IMR-90 (cell line): ENCODE data around the gene CFAP70. TPM values are rescaled to one million over a fixed set of nuclear protein-coding genes. Genes with fewer than 3 reads are reported as not detected.

Source experiments
- ATAC-seq: fragments of 200-7000 bp; cut with Tn5 transposase; 2 replicates; pipeline ENCODE4 v1.9.1; 2020; ENCODE audit warnings: low read depth, mild to moderate bottlenecking, moderate library complexity
- BruUV-seq: library from RNA; stranded (reverse); fragments of 400-500 nt; replicated peaks from 2 replicates; lab custom pipeline; 2021; lab: Mats Ljungman, UMichigan
- CTCF ChIA-PET: fragments of 300-600 bp; formaldehyde crosslinking; extraction: SDS; loops from one replicate; lab custom pipeline; 2021; ENCODE audit warnings: antibody characterized with exemption; lab: Yijun Ruan, JAX
- POLR2A ChIA-PET: fragments of 300-600 bp; sonication (Branson Sonifier 250); formaldehyde crosslinking; loops from one replicate; lab custom pipeline; 2022; ENCODE audit warnings: antibody characterized with exemption; ENCODE audit not compliant: unreplicated experiment; lab: Charles Lee
- DNase-seq: peaks from one replicate; pipeline ENCODE4 v3.0.0; 2013
- H2AFZ ChIP-seq: replicated peaks from 2 replicates; pipeline ENCODE3; 2013; ENCODE audit warnings: low read length, mild to moderate bottlenecking; ENCODE audit not compliant: poor library complexity
- H2AK5ac ChIP-seq: 2 replicates; pipeline ENCODE4 v1.6.1; 2013; ENCODE audit warnings: low read depth, low read length, inconsistent platforms
- H2AK9ac ChIP-seq: replicated peaks from 2 replicates; pipeline ENCODE3; 2013; ENCODE audit warnings: mild to moderate bottlenecking, low read depth, low read length, moderate library complexity; ENCODE audit not compliant: poor library complexity
- H2BK120ac ChIP-seq: 2 replicates; pipeline ENCODE4 v1.6.1; 2013; ENCODE audit warnings: low read depth, low read length, inconsistent platforms
- H2BK15ac ChIP-seq: 3 replicates; pipeline ENCODE4 v1.6.1; 2013; ENCODE audit warnings: low read depth, low read length, inconsistent platforms
- H2BK20ac ChIP-seq: 2 replicates; pipeline ENCODE4 v1.6.1; 2013; ENCODE audit warnings: low read depth, mild to moderate bottlenecking, inconsistent platforms, low read length, moderate library complexity
- H2BK5ac ChIP-seq: 2 replicates; pipeline ENCODE4 v1.6.1; 2013; ENCODE audit warnings: mild to moderate bottlenecking, low read depth, low read length, inconsistent platforms; ENCODE audit not compliant: poor library complexity, severe bottlenecking
- H3K14ac ChIP-seq: replicated peaks from 2 replicates; pipeline ENCODE4 v1.6.1; 2013; ENCODE audit warnings: low read depth, low read length, inconsistent platforms
- H3K18ac ChIP-seq: 2 replicates; pipeline ENCODE4 v1.6.1; 2013; ENCODE audit warnings: low read depth, low read length, control low read depth
- H3K23ac ChIP-seq: 2 replicates; pipeline ENCODE4 v1.6.1; 2013; ENCODE audit warnings: low read depth, low read length, inconsistent platforms
- H3K27ac ChIP-seq: 2 replicates; pipeline ENCODE4 v1.5.1; 2013; ENCODE audit warnings: mild to moderate bottlenecking, control low read depth, low read length; ENCODE audit not compliant: insufficient read depth
- H3K27me3 ChIP-seq: 2 replicates; pipeline ENCODE4 v1.6.1; 2013; ENCODE audit warnings: low read length; ENCODE audit not compliant: control insufficient read depth, insufficient read depth
- H3K36me3 ChIP-seq: 2 replicates; pipeline ENCODE4 v1.6.1; 2013; ENCODE audit warnings: low read length, mixed read lengths; ENCODE audit not compliant: control insufficient read depth, insufficient read depth
- H3K4ac ChIP-seq: 2 replicates; pipeline ENCODE4 v1.6.1; 2013; ENCODE audit warnings: low read depth, low read length, inconsistent platforms
- H3K4me1 ChIP-seq: 2 replicates; pipeline ENCODE4 v1.6.1; 2013; ENCODE audit warnings: low read length, mixed read lengths; ENCODE audit not compliant: control insufficient read depth, insufficient read depth
- H3K4me2 ChIP-seq: 2 replicates; pipeline ENCODE4 v1.6.1; 2013; ENCODE audit warnings: low read depth, mild to moderate bottlenecking, control low read depth, low read length, moderate library complexity
- H3K4me3 ChIP-seq: 2 replicates; pipeline ENCODE4 v1.5.1; 2013; ENCODE audit warnings: low read depth, mild to moderate bottlenecking, control low read depth, low read length, moderate library complexity; ENCODE audit not compliant: insufficient read depth
- H3K56ac ChIP-seq: 2 replicates; pipeline ENCODE4 v1.6.1; 2013; ENCODE audit warnings: low read length, inconsistent platforms; ENCODE audit not compliant: insufficient read depth; ENCODE audit errors: extremely low read depth
- H3K79me1 ChIP-seq, 2 experiments: 2 replicates each; pipeline ENCODE4 v1.6.1; 2013; ENCODE audit warnings: low read length in 2 of 2, inconsistent platforms in 1 of 2, low read depth in 1 of 2
- H3K9ac ChIP-seq: 2 replicates; pipeline ENCODE4 v1.6.1; 2013; ENCODE audit warnings: low read depth, low read length, control low read depth
- H3K9me1 ChIP-seq: 2 replicates; pipeline ENCODE4 v1.6.1; 2013; ENCODE audit warnings: low read length, inconsistent platforms; ENCODE audit not compliant: insufficient read depth
- H3K9me3 ChIP-seq: 2 replicates; pipeline ENCODE4 v1.6.1; 2013; ENCODE audit warnings: low read length; ENCODE audit not compliant: control insufficient read depth, insufficient read depth
- H4K20me1 ChIP-seq: 2 replicates; pipeline ENCODE4 v1.6.1; 2013; ENCODE audit warnings: low read length, inconsistent platforms; ENCODE audit not compliant: insufficient read depth
- H4K5ac ChIP-seq: 2 replicates; pipeline ENCODE4 v1.6.1; 2013; ENCODE audit warnings: mild to moderate bottlenecking, low read depth, low read length, control low read depth
- H4K8ac ChIP-seq, 2 experiments: 2 replicates each; pipeline ENCODE4 v1.6.1; 2013; ENCODE audit warnings: low read depth in 2 of 2, low read length in 2 of 2, control low read depth in 1 of 2, inconsistent platforms in 1 of 2
- H4K91ac ChIP-seq: 2 replicates; pipeline ENCODE4 v1.6.1; 2013; ENCODE audit warnings: low read depth, low read length, inconsistent platforms; ENCODE audit not compliant: insufficient read depth
- MXI1 ChIP-seq: IDR thresholded peaks from 2 replicates; pipeline ENCODE4 v1.6.1; 2012; ENCODE audit warnings: low read depth, mild to moderate bottlenecking, low read length, moderate library complexity, borderline replicate concordance
- POLR2A ChIP-seq: IDR thresholded peaks from 2 replicates; pipeline ENCODE4 v1.6.1; 2012; ENCODE audit warnings: mild to moderate bottlenecking, low read depth, low read length
- WGBS, 2 experiments: methylation state at CpG; one replicate each; pipeline versions ENCODE4 v1.1.5 to v1.1.7; 2013; ENCODE audit warnings: missing lambda C conversion rate in 2 of 2; ENCODE audit not compliant: insufficient read length in 1 of 2; ENCODE audit errors: extremely low coverage in 2 of 2; 5-methylcytosine and 5-hydroxymethylcytosine counted together
- dilution Hi-C: fragments of 300-500 bp; cut with HindIII; formaldehyde crosslinking; loops from one replicate; pipeline ENCODE4 v1.14.3; 2018; ENCODE audit warnings: low sequenced_read_pairs; ENCODE audit not compliant: unreplicated experiment
- in situ Hi-C: fragments of 300-500 bp; cut with MboI; formaldehyde crosslinking; loops from 3 replicates; pipeline ENCODE4 v1.14.3; 2019; ENCODE audit warnings: low sequenced_read_pairs, inconsistent platforms, mixed read lengths
- intact Hi-C: fragments of 100-400 bp; cut with micrococcal nuclease; formaldehyde crosslinking; loops from 2 replicates; pipeline ENCODE4 v1.10.0; 2022
- polyA plus RNA-seq, 3 experiments: library from polyadenylated mRNA; depleted of rRNA; stranded (reverse); fragments of >200 nt; gene quantifications; 2 replicates each; pipeline ENCODE4 v1.2.3, GENCODE V29; 2012; ENCODE audit warnings: low replicate concordance in 1 of 3
- total RNA-seq: library from RNA; depleted of rRNA; stranded (reverse); fragments of >200 nt; gene quantifications from 2 replicates; pipeline ENCODE4 v1.2.3, GENCODE V29; 2012

The CFAP70 gene
- total and polyA plus RNA-seq, 2 of the 4 experiments (the other 2 are of a cell fraction): 0.15 to 0.18 TPM

GRCh38 chr10:73210395-73211105 is 148.1 kb downstream of the CFAP70 start:
- CTCF ChIA-PET: no interaction called here
- Histone ChIP-seq H4K91ac (no peak overlapping the region), H3K9me3 (no peaks in the 10 kb centered on the region; the same call in 1 of the 2 replicates), H2AFZ (no peak overlapping the region), H3K4me2 (no peak overlapping the region), H3K14ac (no peak overlapping the region), H3K4me3 (no peak overlapping the region), H3K27me3 (no peaks in the 10 kb centered on the region), H3K56ac (no peak overlapping the region), H3K79me1 (no peaks in the 10 kb centered on the region; a peak in 2 of 4 replicates), H3K18ac (no peak overlapping the region), H3K23ac (no peak overlapping the region), H3K27ac (no peak overlapping the region), H2BK120ac (no peak overlapping the region), H2AK5ac (no peak overlapping the region), H4K5ac (no peak overlapping the region), H4K20me1 (no peaks in the 10 kb centered on the region), H3K36me3 (peaks cover 10% of the 10 kb centered on the region), H3K9me1 (no peaks in the 10 kb centered on the region), H2BK5ac (no peak overlapping the region), H3K4me1 (no peaks in the 10 kb centered on the region), H2AK9ac (no peak overlapping the region), H4K8ac (no peak overlapping the region), H3K4ac (no peak overlapping the region), H2BK20ac (no peak overlapping the region), H3K9ac (no peak overlapping the region), H2BK15ac (no peak overlapping the region)
- WGBS, 2 experiments: no CpG with 5 or more reads among the region's 3 CpGs
- intact Hi-C loops (no loop called here), dilution Hi-C loops (no loop called here), in situ Hi-C loops (no loop called here)
- POLR2A ChIA-PET: no interaction called here
- ATAC-seq (no peak), DNase-seq (no peak)
- BruUV-seq: no TSS peak
- TF ChIP-seq POLR2A: no peak
- TF ChIP-seq MXI1: no peak
